ENCODE results near the gene TARBP2.

DNA sequence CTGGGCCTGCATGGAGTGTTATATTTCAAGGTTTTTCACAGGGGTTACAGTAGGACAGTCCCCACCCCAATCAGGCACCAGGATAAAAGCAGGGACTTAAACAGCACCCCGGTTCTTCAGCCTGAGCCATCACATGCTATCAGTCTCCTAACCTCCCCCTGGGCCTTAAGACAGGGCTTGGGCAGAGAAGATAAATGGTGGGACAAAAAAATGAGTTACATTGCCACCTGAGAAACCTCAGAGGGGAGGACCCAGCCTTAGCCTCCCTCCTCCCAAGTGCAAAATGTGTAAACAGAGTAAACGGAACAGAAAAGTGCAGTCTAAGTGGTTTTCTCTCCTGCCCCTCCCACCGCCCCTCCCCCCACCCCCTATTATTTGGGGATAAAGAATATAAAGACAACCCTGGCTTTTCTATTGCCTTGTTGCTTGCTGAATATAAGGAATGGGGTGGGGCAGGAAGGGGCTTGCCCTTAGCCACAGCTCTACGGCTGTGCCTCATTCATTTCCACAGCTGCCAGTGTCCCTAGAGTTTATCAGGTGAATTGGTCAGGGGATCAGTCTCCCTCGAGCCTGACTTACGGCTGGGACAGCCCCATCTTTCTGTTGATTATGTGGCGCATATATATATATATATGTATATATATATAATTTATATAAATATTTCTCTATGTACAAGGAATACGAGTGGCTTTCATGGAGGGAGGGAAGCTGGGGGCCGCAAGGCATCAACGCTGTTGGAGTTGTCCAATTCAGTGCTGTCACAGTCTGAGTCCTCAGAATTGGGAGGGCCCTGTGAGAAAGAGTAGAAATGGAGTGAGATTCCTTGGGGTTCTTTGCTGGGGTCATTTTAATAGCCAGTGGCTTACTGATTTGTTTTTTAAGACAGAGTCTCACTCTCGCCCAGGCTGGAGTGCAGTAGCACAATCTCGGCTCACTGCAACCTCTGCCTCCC, 20.3 kb upstream of the TARBP2 start:
- TF ChIP-seq, protein P1, sequence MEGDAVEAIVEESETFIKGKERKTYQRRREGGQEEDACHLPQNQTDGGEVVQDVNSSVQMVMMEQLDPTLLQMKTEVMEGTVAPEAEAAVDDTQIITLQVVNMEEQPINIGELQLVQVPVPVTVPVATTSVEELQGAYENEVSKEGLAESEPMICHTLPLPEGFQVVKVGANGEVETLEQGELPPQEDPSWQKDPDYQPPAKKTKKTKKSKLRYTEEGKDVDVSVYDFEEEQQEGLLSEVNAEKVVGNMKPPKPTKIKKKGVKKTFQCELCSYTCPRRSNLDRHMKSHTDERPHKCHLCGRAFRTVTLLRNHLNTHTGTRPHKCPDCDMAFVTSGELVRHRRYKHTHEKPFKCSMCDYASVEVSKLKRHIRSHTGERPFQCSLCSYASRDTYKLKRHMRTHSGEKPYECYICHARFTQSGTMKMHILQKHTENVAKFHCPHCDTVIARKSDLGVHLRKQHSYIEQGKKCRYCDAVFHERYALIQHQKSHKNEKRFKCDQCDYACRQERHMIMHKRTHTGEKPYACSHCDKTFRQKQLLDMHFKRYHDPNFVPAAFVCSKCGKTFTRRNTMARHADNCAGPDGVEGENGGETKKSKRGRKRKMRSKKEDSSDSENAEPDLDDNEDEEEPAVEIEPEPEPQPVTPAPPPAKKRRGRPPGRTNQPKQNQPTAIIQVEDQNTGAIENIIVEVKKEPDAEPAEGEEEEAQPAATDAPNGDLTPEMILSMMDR (IDR thresholded peaks at IDR 0.05): no peak
- no peak for TF ChIP-seq EP300 (IDR thresholded peaks at IDR 0.05)
